HL-60 (cell line): Measurements from ENCODE around the gene TRA2B.

Experiments
- DNase-seq, 2 experiments: peaks; one replicate each; pipeline ENCODE4 v3.0.0-alpha.2; 2010 to 2020; ENCODE audit warnings: low read depth in 1 of 2, low spot score in 1 of 2
- H3K27ac ChIP-seq: fragments of 250-450 bp; sonication (Bioruptor Pico); replicated peaks from 2 replicates; pipeline ENCODE4 v1.5.1; 2020; ENCODE audit warnings: mild to moderate bottlenecking, moderate library complexity
- H3K27me3 ChIP-seq: fragments of 250-450 bp; sonication (Bioruptor Pico); 2 replicates; pipeline ENCODE4 v1.5.1; 2021; ENCODE audit warnings: mild to moderate bottlenecking, moderate library complexity; ENCODE audit not compliant: insufficient read depth, poor library complexity, severe bottlenecking
- H3K4me3 ChIP-seq: replicated peaks from 2 replicates; pipeline ENCODE4 v1.5.1; 2011; ENCODE audit warnings: mild to moderate bottlenecking, control low read depth, low read length; ENCODE audit not compliant: insufficient read depth
- GABPA ChIP-seq: IDR thresholded peaks from 2 replicates; pipeline ENCODE4 v1.6.1; 2012; ENCODE audit warnings: low read depth
- POLR2AphosphoS5 ChIP-seq: IDR thresholded peaks from 2 replicates; pipeline ENCODE4 v1.6.1; 2012; ENCODE audit warnings: low read depth
- SPI1 ChIP-seq: IDR thresholded peaks from 2 replicates; pipeline ENCODE4 v1.6.1; 2012; ENCODE audit warnings: low read depth, mild to moderate bottlenecking, borderline replicate concordance
- TF ChIP-seq, protein P1 (sequence below): IDR thresholded peaks from one replicate; pipeline ENCODE4 v1.5.1; 2011; ENCODE audit warnings: low read length, control low read depth, inconsistent platforms; ENCODE audit not compliant: insufficient read depth
- TF ChIP-seq, protein P2 (sequence below): IDR thresholded peaks from 2 replicates; pipeline ENCODE4 v1.6.1; 2012; ENCODE audit warnings: low read depth; ENCODE audit not compliant: insufficient replicate concordance

Gene TRA2B

DNA sequence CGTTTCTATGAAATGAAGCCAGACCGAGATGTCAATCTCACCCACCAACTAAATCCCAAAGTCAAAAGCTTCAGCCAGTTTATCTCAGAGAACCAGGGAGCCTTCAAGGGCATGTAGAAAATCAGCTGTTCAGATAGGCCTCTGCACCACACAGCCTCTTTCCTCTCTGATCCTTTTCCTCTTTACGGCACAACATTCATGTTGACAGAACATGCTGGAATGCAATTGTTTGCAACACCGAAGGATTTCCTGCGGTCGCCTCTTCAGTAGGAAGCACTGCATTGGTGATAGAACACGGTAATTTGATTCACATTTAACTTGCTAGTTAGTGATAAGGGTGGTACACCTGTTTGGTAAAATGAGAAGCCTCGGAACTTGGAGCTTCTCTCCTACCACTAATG is 41.9 kb upstream of the TRA2B start:
- no peak overlapping the region for H3K4me3 ChIP-seq
- TF ChIP-seq GABPA = no peak
- TF ChIP-seq SPI1 = no peak
- TF ChIP-seq, protein P1, sequence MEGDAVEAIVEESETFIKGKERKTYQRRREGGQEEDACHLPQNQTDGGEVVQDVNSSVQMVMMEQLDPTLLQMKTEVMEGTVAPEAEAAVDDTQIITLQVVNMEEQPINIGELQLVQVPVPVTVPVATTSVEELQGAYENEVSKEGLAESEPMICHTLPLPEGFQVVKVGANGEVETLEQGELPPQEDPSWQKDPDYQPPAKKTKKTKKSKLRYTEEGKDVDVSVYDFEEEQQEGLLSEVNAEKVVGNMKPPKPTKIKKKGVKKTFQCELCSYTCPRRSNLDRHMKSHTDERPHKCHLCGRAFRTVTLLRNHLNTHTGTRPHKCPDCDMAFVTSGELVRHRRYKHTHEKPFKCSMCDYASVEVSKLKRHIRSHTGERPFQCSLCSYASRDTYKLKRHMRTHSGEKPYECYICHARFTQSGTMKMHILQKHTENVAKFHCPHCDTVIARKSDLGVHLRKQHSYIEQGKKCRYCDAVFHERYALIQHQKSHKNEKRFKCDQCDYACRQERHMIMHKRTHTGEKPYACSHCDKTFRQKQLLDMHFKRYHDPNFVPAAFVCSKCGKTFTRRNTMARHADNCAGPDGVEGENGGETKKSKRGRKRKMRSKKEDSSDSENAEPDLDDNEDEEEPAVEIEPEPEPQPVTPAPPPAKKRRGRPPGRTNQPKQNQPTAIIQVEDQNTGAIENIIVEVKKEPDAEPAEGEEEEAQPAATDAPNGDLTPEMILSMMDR = no peak
- TF ChIP-seq POLR2AphosphoS5 = no peak
- TF ChIP-seq, protein P2, sequence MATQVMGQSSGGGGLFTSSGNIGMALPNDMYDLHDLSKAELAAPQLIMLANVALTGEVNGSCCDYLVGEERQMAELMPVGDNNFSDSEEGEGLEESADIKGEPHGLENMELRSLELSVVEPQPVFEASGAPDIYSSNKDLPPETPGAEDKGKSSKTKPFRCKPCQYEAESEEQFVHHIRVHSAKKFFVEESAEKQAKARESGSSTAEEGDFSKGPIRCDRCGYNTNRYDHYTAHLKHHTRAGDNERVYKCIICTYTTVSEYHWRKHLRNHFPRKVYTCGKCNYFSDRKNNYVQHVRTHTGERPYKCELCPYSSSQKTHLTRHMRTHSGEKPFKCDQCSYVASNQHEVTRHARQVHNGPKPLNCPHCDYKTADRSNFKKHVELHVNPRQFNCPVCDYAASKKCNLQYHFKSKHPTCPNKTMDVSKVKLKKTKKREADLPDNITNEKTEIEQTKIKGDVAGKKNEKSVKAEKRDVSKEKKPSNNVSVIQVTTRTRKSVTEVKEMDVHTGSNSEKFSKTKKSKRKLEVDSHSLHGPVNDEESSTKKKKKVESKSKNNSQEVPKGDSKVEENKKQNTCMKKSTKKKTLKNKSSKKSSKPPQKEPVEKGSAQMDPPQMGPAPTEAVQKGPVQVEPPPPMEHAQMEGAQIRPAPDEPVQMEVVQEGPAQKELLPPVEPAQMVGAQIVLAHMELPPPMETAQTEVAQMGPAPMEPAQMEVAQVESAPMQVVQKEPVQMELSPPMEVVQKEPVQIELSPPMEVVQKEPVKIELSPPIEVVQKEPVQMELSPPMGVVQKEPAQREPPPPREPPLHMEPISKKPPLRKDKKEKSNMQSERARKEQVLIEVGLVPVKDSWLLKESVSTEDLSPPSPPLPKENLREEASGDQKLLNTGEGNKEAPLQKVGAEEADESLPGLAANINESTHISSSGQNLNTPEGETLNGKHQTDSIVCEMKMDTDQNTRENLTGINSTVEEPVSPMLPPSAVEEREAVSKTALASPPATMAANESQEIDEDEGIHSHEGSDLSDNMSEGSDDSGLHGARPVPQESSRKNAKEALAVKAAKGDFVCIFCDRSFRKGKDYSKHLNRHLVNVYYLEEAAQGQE = no peak
- no peak overlapping the region for H3K27ac ChIP-seq
- no peak for DNase-seq
- no peaks in the 10 kb centered on the region for H3K27me3 ChIP-seq

DNA sequence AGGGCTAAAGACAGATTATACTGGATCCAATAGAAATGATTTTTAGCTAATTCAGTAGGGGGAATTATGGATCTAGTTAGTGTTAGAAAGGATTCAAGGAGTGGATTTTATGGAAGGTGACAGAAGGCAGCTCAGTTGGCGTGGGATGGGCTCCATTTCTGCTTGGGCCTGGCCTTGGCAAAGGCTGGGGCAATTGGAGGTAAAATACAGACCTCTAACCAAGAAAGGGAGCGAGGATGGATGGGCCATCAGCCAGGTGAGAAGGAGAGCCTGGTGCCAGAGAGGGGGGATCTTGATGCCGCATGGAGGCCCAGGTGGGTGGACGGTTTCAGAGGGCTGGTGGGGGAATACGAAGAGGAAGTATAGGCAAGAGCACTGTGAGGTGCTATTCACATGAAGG is 40.7 kb upstream of the TRA2B start:
- TF ChIP-seq POLR2AphosphoS5 (no peak), SPI1 (no peak), GABPA (no peak)
- TF ChIP-seq, protein P1 = no peak
- TF ChIP-seq, protein P2 = no peak
- H3K4me3 ChIP-seq = no peak overlapping the region

GRCh38 chr3:185977679-185978040 is 39.8 kb upstream of the TRA2B start:
- no peaks in the 10 kb centered on the region for H3K27me3 ChIP-seq
- H3K27ac ChIP-seq = no peak overlapping the region
- DNase-seq = no peak
- H3K4me3 ChIP-seq = no peak overlapping the region
- TF ChIP-seq SPI1 (no peak), GABPA (no peak), POLR2AphosphoS5 (no peak)
- TF ChIP-seq, protein P1 = no peak
- TF ChIP-seq, protein P2 = no peak

More for the DNA sequence above, 40.7 kb upstream of the TRA2B start:
- no peak for DNase-seq
- Histone ChIP-seq H3K27ac (no peak overlapping the region), H3K27me3 (no peaks in the 10 kb centered on the region)
